Measurements from ENCODE around the gene HES1. TPM values are rescaled to one million over a fixed set of nuclear protein-coding genes. Genes with fewer than 3 reads are reported as not detected.
A peak's percentile ranks its signal among the peaks of the same experiment; 100 is the strongest.
"Not testable (repeated sequence)": the region's sequence is repeated elsewhere in the genome, so short reads cannot be mapped to it uniquely, and the experiment has no call there.

The HES1 gene
- total RNA-seq, 1 experiment from 2014 or later, result 595 TPM

DNA sequence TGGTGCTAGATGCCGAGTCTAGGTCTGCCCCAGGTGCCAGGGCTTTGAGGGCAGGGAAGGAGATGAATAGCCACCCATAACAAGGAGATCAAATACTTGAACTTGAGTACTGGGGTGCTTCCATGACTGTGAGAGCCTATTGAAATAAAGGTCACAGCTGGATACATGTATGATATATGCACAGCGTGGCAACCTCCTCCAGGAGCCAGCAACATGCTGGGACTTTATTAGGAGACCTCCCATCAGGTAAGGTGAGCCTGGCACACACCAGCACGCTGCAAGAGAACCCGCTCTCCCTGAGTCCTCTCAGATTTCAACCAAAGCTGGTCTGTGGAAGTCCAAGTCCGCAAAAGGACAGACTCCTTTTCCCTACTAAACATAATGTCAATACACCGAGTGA, 10.5 kb upstream of the HES1 start:
- no peak for DNase-seq (ENCODE audit: low spot score)

GRCh38 chr3:194126790-194127189, 9.2 kb upstream of the HES1 start:
- no peak for DNase-seq (ENCODE audit: low spot score)

DNA sequence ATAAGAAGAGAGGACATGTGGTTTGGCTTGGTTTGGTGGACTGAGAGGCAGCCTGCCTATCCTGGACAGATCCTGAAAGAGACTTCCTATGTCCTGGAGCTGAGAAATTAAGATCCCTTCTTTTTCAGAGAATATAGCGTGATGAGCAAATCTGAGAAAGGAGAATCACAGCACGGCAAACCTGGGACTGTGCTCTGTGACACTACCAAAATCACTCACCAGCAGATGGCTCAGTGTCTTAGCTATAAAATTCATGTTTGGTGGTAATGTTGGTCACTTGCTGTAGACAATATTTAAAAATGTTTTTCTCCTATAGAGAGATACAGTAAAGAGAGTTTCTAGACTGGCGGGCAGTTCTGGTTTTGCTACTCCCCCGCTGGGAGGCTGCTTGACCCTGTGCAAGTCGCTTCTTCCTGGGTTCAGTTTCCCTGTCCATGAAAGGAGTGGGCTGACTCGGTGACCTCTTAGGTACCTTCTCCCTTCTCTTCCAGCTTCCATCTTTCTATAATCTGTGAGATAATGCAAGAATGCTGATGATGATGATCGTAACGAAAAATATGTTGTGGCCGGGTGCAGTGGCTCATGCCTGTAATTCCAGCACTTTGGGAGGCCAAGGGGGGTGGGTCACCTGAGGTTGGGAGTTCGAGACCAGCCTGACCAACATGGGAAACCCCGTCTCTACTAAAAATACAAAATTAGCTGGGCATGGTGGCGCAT, 7.6 kb upstream of the HES1 start:
- no peak for DNase-seq (ENCODE audit: low spot score)

DNA sequence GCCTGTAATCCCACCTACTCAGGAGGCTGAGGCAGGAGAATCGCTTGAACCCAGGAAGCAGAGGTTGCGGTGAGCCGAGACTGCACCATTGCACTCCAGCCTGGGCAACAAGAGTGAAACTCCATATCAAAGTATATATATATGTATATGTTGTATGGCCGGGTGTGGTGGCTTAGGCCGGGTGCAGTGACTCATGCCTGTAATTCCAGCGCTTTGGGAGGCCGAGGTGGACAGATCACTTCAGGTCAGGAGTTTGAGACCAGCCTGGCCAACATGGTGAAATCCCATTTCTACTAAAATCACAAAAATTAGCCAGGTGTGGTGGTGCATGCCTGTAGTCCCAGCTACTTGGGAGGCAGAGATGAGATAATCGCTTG, 7.0 kb upstream of the HES1 start:
- not testable (repeated sequence) for DNase-seq (ENCODE audit: low spot score)

- DNase-seq (ENCODE audit: low spot score), result peak; percentile 20
Observed at GRCh38 chr3:194129581-194130133, 6.3 kb upstream of the HES1 start.

DNA sequence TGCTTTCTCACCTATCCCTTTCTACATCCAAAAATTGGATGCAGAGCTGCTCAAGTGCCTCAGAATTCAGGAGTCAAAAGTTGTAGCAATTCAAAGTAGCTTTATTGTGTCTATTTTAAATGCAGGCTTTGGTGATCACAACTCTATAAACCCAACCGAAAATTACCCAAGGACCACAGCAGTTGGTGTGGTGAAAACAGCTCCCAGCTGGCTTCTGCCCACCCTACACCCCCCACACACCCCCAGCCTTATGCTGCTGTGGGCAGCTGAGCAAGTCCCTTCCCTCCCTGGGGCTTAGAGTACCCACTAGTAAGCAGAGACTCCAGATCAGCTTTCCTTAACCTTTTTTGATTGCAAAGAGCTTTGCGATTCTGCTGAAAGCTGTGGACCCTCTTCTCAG, 5.8 kb upstream of the HES1 start:
- no peak for DNase-seq (ENCODE audit: low spot score)

DNA sequence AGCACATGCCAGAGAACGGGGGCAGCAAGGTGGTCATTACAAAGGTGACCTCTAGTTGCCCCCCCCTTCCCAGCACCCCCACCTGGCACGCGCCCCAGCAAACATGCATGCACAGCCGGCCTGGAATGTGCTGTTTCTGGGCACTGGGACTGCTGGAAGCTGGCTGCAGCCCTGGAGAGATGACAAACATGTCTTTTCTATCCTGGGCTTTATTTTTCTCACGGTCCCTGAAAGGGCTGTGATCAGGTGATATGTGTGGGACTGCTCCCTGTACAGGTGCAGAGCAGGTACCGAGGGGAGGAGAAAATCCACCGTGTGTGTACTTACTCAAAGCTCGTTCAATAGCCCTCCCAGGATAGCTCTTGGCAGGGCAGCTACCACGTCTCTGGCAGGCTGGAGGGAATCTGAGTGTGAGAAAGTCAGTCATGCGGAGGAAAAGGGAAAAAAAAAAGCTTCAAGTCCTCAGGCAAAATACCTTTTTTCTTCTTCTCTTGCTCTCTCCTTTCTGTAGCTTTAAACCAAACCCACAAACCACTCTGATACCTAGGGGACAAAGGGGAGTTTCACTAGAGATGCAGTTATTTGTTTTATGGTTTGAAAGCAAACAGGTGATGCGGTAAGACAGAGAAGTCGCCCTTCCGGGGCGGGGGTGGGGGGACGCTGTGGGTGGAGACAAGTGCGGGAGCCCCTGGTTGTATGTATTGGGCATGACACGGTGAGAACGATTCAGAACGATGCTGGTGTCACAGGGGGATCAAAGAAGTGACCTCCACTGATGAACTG, 5.0 kb upstream of the HES1 start:
- peak; percentile 86 for DNase-seq (ENCODE audit: low spot score)

DNA sequence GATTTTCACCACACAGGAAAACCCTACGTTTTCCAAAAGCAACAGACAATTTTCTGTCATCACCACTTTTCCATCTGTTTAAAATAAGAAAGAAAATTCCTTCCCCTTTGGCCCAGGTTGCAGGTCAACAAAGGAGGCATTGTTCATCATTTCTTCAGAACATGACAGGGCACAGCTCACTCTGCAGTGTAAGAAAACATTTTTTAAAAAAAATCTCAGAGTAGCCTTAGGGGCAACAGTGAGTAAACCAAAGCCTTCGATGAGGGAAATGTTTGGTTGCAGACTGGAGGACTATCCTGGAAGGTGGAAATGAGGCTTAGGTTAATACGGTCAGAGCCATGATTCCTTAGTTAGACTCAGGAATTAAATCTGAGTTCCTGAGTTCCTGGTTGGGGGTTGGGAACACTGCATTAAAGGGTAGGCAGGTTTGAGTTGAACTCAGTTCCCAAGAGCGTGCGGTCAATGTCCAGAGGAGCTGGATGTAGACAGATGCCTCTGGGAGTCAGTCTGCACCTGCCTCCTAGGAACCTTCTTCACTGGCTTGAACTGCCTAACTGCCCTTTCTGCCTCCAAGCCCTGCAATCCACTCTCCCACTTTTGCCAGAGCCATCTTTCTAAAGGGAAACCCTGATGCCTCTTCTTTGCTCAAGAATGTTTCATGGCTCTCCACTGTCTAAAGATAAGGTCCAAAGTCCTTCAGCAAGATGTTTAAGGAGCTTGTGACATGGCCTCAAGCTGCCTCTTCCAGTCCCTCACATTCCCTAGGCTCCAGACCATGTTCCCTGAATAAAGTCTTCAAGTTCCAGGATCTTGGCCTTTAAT, 3.3 kb upstream of the HES1 start:
- DNase-seq (ENCODE audit: low spot score), result peak; percentile 62

DNA sequence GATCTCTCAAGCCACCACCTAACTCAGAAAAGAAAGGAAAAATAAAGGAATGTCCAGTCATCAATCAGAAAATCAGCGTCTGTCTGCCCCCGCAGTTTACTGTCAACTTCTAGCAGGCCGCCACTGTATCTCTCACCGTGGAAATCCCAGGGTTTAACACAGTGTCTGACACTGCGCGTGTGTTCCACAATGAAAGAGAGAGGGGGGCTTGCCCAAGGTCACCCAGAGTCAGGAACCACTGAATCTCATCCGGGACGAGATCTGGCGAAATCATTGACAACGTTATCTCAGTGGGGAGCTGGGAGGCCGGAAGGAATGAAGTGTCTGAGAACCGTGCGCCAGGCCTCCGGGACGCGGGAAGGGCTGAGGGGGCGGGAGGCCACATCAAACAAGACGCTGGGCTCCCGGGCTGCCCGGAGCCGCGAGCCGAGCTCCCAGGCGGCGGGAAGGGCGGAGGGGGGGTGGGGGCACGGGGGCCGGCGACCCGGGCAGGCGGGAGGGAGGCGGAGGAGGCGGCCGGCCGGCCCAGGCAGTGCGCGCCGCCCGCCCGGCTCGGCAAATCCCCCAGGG, 2.2 kb upstream of the HES1 start:
- peak; percentile 71 for DNase-seq (ENCODE audit: low spot score)

DNA sequence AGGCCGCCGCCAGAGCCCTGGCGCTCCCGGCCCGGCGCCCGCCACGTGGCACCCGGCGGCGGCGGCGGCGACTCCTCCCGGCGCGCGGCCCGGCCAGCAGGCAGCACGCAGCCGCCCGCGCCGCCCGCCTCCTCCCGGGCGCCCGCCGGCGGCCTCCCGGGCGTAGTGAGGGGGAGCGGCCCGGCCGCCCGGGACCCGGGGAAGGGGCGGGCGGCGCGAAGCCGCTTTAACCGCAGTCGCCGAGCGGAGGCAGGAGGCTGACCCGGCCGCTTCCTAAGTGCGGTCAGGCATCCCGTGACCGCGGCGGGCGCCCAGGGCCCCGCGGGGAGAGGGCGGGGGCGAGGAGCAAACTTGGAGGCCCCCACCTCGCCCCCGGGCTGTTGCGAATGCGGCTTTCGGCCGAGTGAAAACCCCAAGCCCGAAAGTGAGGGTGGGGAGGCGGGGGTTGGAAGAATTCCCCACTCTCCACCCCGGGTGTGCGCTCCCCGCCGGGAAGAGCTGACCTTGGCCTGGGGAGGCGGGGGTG, 1.7 kb upstream of the HES1 start:
- DNase-seq (ENCODE audit: low spot score), result no peak

- DNase-seq (ENCODE audit: low spot score), result peak; percentile 94
Observed at GRCh38 chr3:194134757-194135515, 1.0 kb upstream of the HES1 start.

GRCh38 chr3:194135516-194135805, 487 bp upstream of the HES1 start:
- no peak for DNase-seq (ENCODE audit: low spot score)

DNA sequence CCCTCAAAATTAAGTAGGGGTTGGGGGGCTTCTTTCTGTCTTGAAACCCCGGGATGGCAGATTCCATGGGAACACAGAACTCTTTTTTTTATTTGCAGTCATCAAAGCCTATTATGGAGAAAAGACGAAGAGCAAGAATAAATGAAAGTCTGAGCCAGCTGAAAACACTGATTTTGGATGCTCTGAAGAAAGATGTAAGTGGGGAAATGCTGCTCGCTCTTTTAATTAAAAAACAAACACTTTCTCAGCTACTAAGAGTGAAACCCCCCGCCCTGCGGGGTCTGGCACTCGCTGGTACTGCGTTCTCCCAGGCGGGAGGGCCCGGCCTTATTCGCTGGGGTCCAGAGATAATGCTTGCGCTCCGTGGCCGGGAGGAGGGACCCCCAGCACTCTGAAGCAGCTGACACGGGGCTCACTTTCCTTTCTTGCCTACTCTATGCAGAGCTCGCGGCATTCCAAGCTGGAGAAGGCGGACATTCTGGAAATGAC, 615 bp downstream of the HES1 start:
- DNase-seq (ENCODE audit: low spot score), result peak; percentile 61

- peak; percentile 78 for DNase-seq (ENCODE audit: low spot score)
Observed at GRCh38 chr3:194137008-194137505, 1.1 kb downstream of the HES1 start.

DNA sequence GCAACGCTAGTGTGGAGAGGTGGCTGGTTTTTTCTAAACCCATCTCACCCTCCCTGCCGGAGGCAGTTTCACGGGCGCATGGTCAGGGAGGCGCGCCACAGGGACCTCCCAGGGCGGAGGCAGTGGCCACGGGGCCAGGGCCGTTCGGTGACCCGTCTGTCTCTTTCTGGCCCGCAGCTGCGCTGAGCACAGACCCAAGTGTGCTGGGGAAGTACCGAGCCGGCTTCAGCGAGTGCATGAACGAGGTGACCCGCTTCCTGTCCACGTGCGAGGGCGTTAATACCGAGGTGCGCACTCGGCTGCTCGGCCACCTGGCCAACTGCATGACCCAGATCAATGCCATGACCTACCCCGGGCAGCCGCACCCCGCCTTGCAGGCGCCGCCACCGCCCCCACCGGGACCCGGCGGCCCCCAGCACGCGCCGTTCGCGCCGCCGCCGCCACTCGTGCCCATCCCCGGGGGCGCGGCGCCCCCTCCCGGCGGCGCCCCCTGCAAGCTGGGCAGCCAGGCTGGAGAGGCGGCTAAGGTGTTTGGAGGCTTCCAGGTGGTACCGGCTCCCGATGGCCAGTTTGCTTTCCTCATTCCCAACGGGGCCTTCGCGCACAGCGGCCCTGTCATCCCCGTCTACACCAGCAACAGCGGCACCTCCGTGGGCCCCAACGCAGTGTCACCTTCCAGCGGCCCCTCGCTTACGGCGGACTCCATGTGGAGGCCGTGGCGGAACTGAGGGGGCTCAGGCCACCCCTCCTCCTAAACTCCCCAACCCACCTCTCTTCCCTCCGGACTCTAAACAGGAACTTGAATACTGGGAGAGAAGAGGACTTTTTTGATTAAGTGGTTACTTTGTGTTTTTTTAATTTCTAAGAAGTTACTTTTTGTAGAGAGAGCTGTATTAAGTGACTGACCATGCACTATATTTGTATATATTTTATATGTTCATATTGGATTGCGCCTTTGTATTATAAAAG, 1.8 kb downstream of the HES1 start:
- peak; percentile 68 for DNase-seq (ENCODE audit: low spot score)

DNA sequence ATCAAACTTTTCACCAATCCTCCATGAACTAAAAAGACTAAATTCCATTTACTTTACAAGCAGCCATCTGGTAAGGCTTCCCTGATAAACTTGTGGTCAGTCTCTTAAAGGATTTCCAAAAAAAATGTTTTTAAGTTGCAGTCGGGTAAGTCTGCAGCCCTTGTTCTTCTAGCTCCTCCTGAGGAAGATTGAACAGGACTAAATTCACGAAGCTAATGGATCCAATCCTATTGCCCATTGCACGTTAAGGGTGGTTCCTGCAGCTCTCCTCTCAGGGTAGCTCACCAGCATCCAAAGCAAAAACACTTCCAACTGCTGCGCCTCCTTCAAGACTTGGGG, 2.8 kb downstream of the HES1 start:
- no peak for DNase-seq (ENCODE audit: low spot score)

GRCh38 chr3:194139071-194139813, 3.3 kb downstream of the HES1 start:
- DNase-seq (ENCODE audit: low spot score), result peak; percentile 83

DNA sequence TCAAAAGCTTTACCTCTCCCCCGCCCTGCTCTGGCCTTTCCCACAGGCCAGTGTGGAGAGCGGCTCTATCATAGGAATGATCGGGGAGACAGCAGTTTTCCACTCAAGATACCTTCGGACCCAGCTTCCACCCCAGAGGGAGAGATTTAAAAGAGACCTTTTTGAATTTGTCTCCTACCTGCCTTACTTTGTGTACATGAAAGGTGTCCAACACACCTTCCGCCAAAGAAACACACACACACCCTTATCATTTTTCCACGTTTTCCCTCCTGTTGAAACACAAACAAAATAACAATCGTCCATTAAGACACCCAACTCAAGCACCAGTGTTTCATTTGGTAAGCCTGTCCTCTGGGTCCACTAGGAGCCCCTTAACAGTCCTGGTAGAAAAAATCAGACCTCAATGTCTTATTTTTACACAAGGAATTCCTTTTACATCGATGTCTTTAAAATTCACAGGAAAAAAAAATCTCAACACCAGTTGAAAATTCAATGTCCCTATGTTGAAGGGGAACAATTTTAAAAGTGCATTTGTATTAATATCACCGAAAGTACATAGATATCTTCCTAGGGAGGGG, 4.0 kb downstream of the HES1 start:
- peak; percentile 78 for DNase-seq (ENCODE audit: low spot score)
